Omental fat pad (tissue), 4 donors: ENCODE data around the gene GGACT. TPM values are rescaled to one million over a fixed set of nuclear protein-coding genes. Genes with fewer than 3 reads are reported as not detected.

Experiments
- ATAC-seq: fragments of 150-250 bp; one replicate; pipeline ENCODE4 v1.9.1; 2016; ENCODE audit warnings: mild to moderate bottlenecking, moderate library complexity; ENCODE audit not compliant: low FRiP score
- DNase-seq: peaks from one replicate; pipeline ENCODE4 v3.0.0-alpha.2; 2019; ENCODE audit warnings: low spot score
- total RNA-seq, 4 donors: library from RNA; depleted of rRNA; stranded (reverse); fragments of >200 nt; gene quantifications; one replicate each; pipeline ENCODE4 v1.1.0, GENCODE V29; 2016
- TF ChIP-seq, protein P1 (sequence below), 3 donors: fragments of 450-650 bp; IDR thresholded peaks; one replicate each; pipeline ENCODE4 v1.5.1; 2016 to 2017; ENCODE audit warnings: antibody characterized with exemption in 3 of 3, mild to moderate bottlenecking in 3 of 3, moderate library complexity in 2 of 3

The GGACT gene
- total RNA-seq, 4 donors from 2014 or later, result 2.6 to 4.6 (median 3.1) TPM

DNA sequence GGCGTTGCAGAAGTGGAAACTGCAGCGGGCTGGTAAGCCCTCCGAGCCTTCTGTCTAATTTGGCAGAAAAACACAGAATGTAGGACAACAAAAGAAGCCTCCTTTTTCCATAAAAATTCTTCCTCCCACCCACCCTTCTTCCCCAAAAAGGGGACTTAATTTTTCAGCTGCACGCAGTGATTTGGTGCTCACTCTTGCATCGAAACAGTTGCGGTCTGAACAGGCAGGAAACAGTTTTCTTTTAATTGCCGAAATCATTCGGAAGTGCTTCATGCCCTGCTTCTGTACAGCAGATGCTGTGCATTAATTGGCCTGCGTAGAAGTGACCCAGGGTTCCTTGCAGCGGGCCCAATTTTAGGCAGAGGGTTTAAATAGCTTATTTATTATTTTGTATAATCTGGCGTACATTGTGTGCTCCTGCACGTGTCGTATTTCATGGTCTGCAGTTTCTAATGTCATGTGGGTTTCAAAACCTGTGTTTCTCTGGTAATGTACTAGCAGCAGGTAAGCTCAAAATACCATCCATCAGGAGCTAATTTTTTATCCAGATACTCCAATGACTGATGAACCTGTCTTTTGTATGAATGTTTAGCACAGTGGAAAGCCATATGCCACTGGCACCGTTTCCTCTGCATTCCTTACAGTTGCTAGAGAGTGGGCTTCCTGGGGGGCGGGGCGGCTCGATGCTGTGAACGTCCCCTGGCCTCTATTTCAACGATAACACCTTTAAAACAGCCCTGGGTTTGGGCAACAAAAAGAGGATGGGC lies 66.6 kb downstream of the GGACT start:
- no peak for ATAC-seq
- DNase-seq, result no peak
- TF ChIP-seq, protein P1, sequence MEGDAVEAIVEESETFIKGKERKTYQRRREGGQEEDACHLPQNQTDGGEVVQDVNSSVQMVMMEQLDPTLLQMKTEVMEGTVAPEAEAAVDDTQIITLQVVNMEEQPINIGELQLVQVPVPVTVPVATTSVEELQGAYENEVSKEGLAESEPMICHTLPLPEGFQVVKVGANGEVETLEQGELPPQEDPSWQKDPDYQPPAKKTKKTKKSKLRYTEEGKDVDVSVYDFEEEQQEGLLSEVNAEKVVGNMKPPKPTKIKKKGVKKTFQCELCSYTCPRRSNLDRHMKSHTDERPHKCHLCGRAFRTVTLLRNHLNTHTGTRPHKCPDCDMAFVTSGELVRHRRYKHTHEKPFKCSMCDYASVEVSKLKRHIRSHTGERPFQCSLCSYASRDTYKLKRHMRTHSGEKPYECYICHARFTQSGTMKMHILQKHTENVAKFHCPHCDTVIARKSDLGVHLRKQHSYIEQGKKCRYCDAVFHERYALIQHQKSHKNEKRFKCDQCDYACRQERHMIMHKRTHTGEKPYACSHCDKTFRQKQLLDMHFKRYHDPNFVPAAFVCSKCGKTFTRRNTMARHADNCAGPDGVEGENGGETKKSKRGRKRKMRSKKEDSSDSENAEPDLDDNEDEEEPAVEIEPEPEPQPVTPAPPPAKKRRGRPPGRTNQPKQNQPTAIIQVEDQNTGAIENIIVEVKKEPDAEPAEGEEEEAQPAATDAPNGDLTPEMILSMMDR (IDR thresholded peaks at IDR 0.05), result no peak

DNA sequence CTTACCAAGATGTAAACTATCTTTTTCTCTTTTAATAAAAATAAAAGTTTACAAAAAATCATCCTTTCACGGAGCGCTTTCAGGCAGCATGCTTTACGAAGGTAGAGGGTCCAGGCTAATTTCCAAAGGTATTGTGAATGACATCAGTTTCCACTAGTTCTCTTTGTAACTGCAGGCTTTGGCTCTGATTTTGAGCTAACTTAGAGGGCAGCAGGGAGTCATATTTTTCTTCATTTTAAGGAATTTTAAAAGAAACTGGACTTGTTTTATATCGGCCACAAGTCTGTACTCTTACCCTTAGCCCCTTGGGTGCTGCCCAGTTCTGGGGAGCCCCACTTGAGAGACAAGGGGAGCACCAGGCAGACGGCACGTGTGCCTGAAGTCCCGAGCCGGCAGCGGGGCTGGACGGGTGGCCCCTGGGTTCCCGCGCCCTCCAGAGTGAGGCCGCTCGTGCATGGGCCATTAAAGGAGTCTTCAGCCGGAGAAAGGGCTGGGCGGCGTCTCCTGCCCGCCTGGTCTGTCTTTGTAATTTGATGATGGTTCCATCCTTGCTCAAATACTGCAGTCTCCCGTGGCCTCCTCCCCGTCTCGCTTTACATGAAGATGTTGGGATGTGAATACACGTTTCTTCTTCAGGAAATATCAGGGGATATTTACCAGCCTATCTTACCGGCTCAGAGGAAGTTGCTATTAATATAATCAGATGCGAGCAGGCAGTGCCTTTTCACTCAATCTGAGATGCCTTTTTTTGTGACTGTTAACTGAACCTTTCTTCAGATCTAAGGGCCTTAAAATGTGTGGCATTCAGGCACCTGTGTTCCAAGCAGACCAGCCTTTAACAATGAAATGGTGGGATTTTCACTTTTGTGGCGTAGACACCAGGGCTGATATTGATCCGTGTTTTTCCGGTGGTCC lies 67.4 kb downstream of the GGACT start:
- ATAC-seq (no peak), DNase-seq (no peak)
- TF ChIP-seq, protein P1 (IDR thresholded peaks at IDR 0.05), result no peak

DNA sequence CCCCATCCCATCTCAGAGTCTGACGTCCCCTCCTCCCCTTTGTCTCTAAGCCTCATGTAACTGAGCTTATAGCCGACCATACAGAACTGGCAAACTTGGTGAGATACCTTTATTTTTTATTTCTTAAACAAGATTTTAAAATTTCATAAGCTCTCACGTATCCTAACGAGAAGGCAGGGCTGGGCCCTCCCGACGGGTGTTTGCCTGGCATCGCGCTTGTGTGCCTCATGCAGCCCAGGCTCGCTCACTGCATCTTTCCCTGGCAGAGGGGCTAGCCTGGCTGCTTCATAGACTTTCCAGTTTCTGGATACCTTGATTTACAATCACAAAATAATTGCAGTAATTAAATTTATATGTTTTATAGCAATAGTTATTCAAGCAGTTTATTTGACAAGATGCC lies 69.0 kb downstream of the GGACT start:
- TF ChIP-seq, protein P1 (IDR thresholded peaks at IDR 0.05), result no peak
- no peak for DNase-seq
- no peak for ATAC-seq

DNA sequence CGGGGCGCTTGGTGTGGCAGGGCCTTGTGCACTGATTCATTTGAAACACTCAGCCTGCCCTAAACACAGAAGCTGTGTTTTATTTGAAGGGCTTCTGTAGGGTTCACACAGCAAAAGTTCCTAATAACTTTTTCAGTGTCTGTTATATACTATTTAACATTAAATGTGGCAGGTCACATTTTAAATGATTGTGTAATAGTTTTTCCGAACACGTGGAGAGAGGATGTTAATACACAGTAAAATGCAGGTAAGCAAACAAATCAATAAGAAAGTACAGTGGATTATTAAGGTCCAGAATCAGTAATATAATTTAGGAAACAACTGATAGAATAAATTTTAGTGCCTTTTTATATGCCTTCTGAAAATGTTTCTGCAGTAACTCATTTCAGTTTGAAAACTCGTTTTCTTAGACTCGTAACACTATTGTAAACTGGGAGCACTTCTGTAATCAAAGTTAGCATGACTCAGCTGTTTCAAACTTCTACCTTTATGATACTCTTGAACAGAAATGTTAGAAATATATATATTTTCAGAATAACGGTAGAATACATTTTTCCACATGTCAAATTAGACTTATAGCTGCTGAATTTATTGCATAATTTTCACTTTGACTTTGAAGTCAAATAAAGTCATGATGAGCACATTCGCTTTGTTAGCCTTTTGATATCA lies 70.1 kb downstream of the GGACT start:
- TF ChIP-seq, protein P1 (IDR thresholded peaks at IDR 0.05), result no peak
- no peak for DNase-seq
- no peak for ATAC-seq

DNA sequence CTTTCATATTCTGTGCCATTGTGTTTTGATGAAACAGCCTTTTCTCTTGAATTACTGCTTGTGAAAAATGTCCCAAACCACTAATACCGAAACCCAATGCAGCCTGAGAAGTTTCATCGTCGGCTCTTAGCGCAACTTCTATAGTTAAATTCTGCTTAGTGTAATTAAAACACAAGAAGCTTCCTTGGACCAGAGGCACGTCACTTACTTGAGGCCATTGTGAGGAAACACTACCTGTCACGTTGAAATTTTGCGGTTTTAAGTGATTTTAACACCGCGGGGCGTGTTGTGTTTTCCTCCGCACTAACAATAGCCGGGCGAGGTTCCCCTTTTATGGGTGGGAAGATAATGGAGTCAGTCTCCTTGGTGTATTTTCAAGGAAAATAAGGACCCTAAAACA lies 70.9 kb downstream of the GGACT start:
- TF ChIP-seq, protein P1 (IDR thresholded peaks at IDR 0.05), result no peak
- no peak for ATAC-seq
- no peak for DNase-seq

DNA sequence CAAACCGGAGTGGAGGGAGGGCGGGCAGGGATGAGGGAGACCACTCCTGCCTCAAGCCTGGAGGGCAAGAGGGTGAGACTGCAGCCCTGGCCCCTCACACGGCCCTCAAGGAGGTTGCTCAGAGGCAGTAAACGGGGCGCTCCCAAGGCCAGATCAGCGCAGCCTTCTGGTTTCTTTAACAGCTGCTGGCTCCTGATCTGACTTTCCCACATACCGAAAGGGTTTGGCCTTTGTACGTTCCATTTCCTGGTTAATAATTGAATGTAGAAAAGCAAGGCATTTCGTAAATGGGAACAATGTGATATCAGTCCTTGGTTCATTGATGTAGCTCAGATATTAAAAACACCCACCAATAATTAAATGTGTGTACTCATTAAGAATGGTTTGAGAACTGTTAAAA lies 71.5 kb downstream of the GGACT start:
- TF ChIP-seq, protein P1 (IDR thresholded peaks at IDR 0.05), result no peak
- DNase-seq, result no peak
- ATAC-seq, result no peak
